HepG2 (cell line): ENCODE data around the gene ZNF154. TPM values are rescaled to one million over a fixed set of nuclear protein-coding genes. Genes with fewer than 3 reads are reported as not detected.

Experiments
- ATAC-seq: fragments of 200-7000 bp; cut with Tn5 transposase; 3 replicates; pipeline ENCODE4 v1.9.1; 2020; ENCODE audit warnings: mild to moderate bottlenecking, moderate library complexity
- BruUV-seq: library from RNA; stranded (reverse); fragments of 400-500 nt; replicated peaks from 2 replicates; lab custom pipeline; 2021; lab: Mats Ljungman, UMichigan
- CTCF ChIA-PET: fragments of 300-600 bp; formaldehyde crosslinking; extraction: SDS; loops from one replicate; lab custom pipeline; 2021; ENCODE audit warnings: low total read pairs, inconsistent platforms, low intra/inter-chr PET ratio; lab: Yijun Ruan, JAX
- POLR2A ChIA-PET: fragments of 350-600 bp; sonication (Branson Sonifier 250); formaldehyde crosslinking; loops from one replicate; lab custom pipeline; 2020; ENCODE audit warnings: antibody characterized with exemption, inconsistent platforms; lab: Yijun Ruan, JAX
- DNase-seq: peaks from one replicate; pipeline ENCODE4 v3.0.0-alpha.2; 2015; ENCODE audit warnings: low spot score
- FAIRE-seq: peaks from 3 replicates; lab custom pipeline; 2011; peaks lifted over from hg19 to GRCh38; lab: Jason Lieb, UNC
- H2AFZ ChIP-seq: one replicate; pipeline ENCODE4 v1.6.1; 2011; ENCODE audit warnings: low read length, inconsistent platforms
- H3K27ac ChIP-seq: fragments of 300-600 bp; 3 replicates; pipeline ENCODE4 v1.8.0; 2011; ENCODE audit warnings: mixed run types, mild to moderate bottlenecking, mixed read lengths, low read length, inconsistent platforms; ENCODE audit not compliant: insufficient read depth; ENCODE audit errors: extremely low read length
- H3K27me3 ChIP-seq, 2 experiments: fragments of 200-600 bp in 1 of 2; 2 replicates in 1 of 2; 3 replicates in 1 of 2; pipeline versions ENCODE4 v1.6.0 to v1.8.0; 2011; ENCODE audit warnings: low read length in 2 of 2, mild to moderate bottlenecking in 2 of 2, moderate library complexity in 2 of 2, inconsistent platforms in 1 of 2; ENCODE audit not compliant: insufficient read depth in 2 of 2, control insufficient read depth in 1 of 2
- H3K36me3 ChIP-seq, 2 experiments: fragments of 200-600 bp in 1 of 2; replicated peaks in 1 of 2; 2 replicates in 1 of 2; 3 replicates in 1 of 2; pipeline versions ENCODE4 v1.5.1 to v1.8.0; 2011; ENCODE audit warnings: low read length in 2 of 2, inconsistent platforms in 1 of 2; ENCODE audit not compliant: insufficient read depth in 2 of 2, control insufficient read depth in 1 of 2
- H3K4me1 ChIP-seq: 2 replicates; pipeline ENCODE4 v1.5.1; 2012; ENCODE audit warnings: low read length, inconsistent platforms; ENCODE audit not compliant: insufficient read depth
- H3K4me2 ChIP-seq: 2 replicates; pipeline ENCODE4 v1.6.0; 2011; ENCODE audit warnings: low read depth, low read length, inconsistent platforms
- H3K4me3 ChIP-seq, 3 experiments: fragments of 200-600 bp in 1 of 3; sonication (generic), shearing (Covaris generic) in 1 of 3; replicated peaks in 1 of 3; 2 replicates each; pipeline ENCODE4 v1.5.1; 2011 to 2016; ENCODE audit warnings: low read length in 3 of 3, inconsistent platforms in 2 of 3, low read depth in 2 of 3, mild to moderate bottlenecking in 2 of 3, control low read depth in 1 of 3, mixed read lengths in 1 of 3; ENCODE audit not compliant: insufficient read depth in 1 of 3
- H3K79me2 ChIP-seq: one replicate; pipeline ENCODE4 v1.6.1; 2011; ENCODE audit warnings: low read length, inconsistent platforms; ENCODE audit not compliant: insufficient read depth
- H3K9ac ChIP-seq: 2 replicates; pipeline ENCODE4 v1.6.0; 2011; ENCODE audit warnings: mild to moderate bottlenecking, low read depth, low read length, inconsistent platforms; ENCODE audit not compliant: insufficient read depth
- H3K9me3 ChIP-seq: 2 replicates; pipeline ENCODE4 v1.5.1; 2012; ENCODE audit warnings: mild to moderate bottlenecking, low read length
- H4K20me1 ChIP-seq: 2 replicates; pipeline ENCODE4 v1.6.0; 2011; ENCODE audit warnings: inconsistent platforms, mild to moderate bottlenecking, low read length, moderate library complexity; ENCODE audit not compliant: insufficient read depth
- BATF2 ChIP-seq: sonication (generic); formaldehyde crosslinking; IDR thresholded peaks from 2 replicates; pipeline ENCODE4 v1.8.0; 2022; ENCODE audit warnings: mild to moderate bottlenecking, missing genetic modification reagents, moderate library complexity
- JUNB ChIP-seq: sonication (generic); formaldehyde crosslinking; IDR thresholded peaks from 2 replicates; pipeline ENCODE4 v1.8.0; 2022; ENCODE audit warnings: missing genetic modification reagents, mild to moderate bottlenecking, borderline replicate concordance
- POLR2AphosphoS5 ChIP-seq: IDR thresholded peaks from 2 replicates; pipeline ENCODE4 v1.6.1; 2012; ENCODE audit warnings: low read depth, low read length
- SP1 ChIP-seq, 2 experiments: fragments of 450-650 bp in 1 of 2; sonication (generic) in 1 of 2; formaldehyde crosslinking in 1 of 2; IDR thresholded peaks; 2 replicates each; pipeline versions ENCODE4 v1.4.0 to v1.6.1; 2016 to 2020; ENCODE audit warnings: missing genetic modification reagents in 1 of 2
- SRY ChIP-seq: sonication (generic); formaldehyde crosslinking; IDR thresholded peaks from 2 replicates; pipeline ENCODE4 v1.8.0; 2022; ENCODE audit warnings: mild to moderate bottlenecking, missing genetic modification reagents
- TOPORS ChIP-seq: sonication (generic); formaldehyde crosslinking; IDR thresholded peaks from 2 replicates; pipeline ENCODE4 v1.8.0; 2023; ENCODE audit warnings: mild to moderate bottlenecking, missing genetic modification reagents
- ZFP36L1 ChIP-seq: sonication (generic); formaldehyde crosslinking; IDR thresholded peaks from 2 replicates; pipeline ENCODE4 v1.8.0; 2022; ENCODE audit warnings: mild to moderate bottlenecking, missing genetic modification reagents, moderate library complexity
- ZMYM3 ChIP-seq: sonication (generic); formaldehyde crosslinking; IDR thresholded peaks from 2 replicates; pipeline ENCODE4 v1.5.1; 2020; ENCODE audit warnings: mild to moderate bottlenecking, missing genetic modification reagents
- ZNF552 ChIP-seq: sonication (generic); formaldehyde crosslinking; IDR thresholded peaks from 2 replicates; pipeline ENCODE4 v1.9.0; 2022; ENCODE audit warnings: missing genetic modification reagents, mild to moderate bottlenecking, borderline replicate concordance
- ZNF607 ChIP-seq: sonication (generic); formaldehyde crosslinking; IDR thresholded peaks from 2 replicates; pipeline ENCODE4 v1.5.1; 2020; ENCODE audit warnings: missing genetic modification reagents, mild to moderate bottlenecking, borderline replicate concordance
- ZNF646 ChIP-seq: sonication (generic); formaldehyde crosslinking; IDR thresholded peaks from 2 replicates; pipeline ENCODE4 v1.9.0; 2021; ENCODE audit warnings: mild to moderate bottlenecking, missing genetic modification reagents
- WGBS: methylation state at CpG from one replicate; pipeline ENCODE4 v1.1.6; 2017; ENCODE audit warnings: low lambda C conversion rate; 5-methylcytosine and 5-hydroxymethylcytosine counted together
- in situ Hi-C: cut with HindIII; loops from 2 replicates; pipeline ENCODE4 v1.10.0; 2017; ENCODE audit warnings: low pct_unique_long_range_greater_than_20kb; ENCODE audit not compliant: extremely low pct_ligation_motif_present
- intact Hi-C: fragments of 100-400 bp; cut with micrococcal nuclease; formaldehyde crosslinking; loops from one replicate; pipeline ENCODE4 v1.10.0; 2022; ENCODE audit not compliant: unreplicated experiment
- polyA plus RNA-seq, 8 experiments: library from polyadenylated mRNA; depleted of rRNA in 3 of 8; stranded (reverse) in 7 of 8; unstranded in 1 of 8; fragments of >200 nt; fragmentation: Illumina TruSeq in 4 of 8; extraction: Trizol in 4 of 8; gene quantifications; 2 replicates each; pipeline versions ENCODE4 v1.2.1 to v1.2.3, GENCODE V29; 2011 to 2016; ENCODE audit warnings: low read depth in 4 of 8, missing spikeins in 1 of 8, mixed read lengths in 1 of 8; ENCODE audit not compliant: insufficient read depth in 1 of 8
- total RNA-seq, 5 experiments: library from RNA; depleted of rRNA; stranded (reverse); fragments of >200 nt; fragmentation: Illumina TruSeq; extraction: Trizol; gene quantifications; 2 replicates each; pipeline ENCODE4 v1.2.3, GENCODE V29; 2016; ENCODE audit warnings: low read depth in 1 of 5
- TF ChIP-seq, protein P1 (sequence below): IDR thresholded peaks from 2 replicates; pipeline ENCODE4 v1.6.1; 2018; ENCODE audit warnings: missing genetic modification reagents, mild to moderate bottlenecking, missing compliant biosample characterization
- TF ChIP-seq, protein P2 (sequence below): sonication (generic); formaldehyde crosslinking; IDR thresholded peaks from 2 replicates; pipeline ENCODE4 v1.5.1; 2020; ENCODE audit warnings: mild to moderate bottlenecking, missing genetic modification reagents, borderline replicate concordance
- TF ChIP-seq, protein P3 (sequence below): sonication (generic); formaldehyde crosslinking; IDR thresholded peaks from 2 replicates; pipeline ENCODE4 v1.8.0; 2023; ENCODE audit warnings: mild to moderate bottlenecking, missing genetic modification reagents

ZNF154 gene
- total and polyA plus RNA-seq, 2 of the 13 experiments (the other 11 are each of a cell fraction or from before 2014, with no cell fraction given) = not detected

GRCh38 chr19:57720878-57721277 lies 11.9 kb upstream of the ZNF154 start:
- H3K9me3 ChIP-seq = no peaks in the 10 kb centered on the region
- POLR2A ChIA-PET = no interaction called here
- no peak overlapping the region for H2AFZ ChIP-seq
- no peaks in the 10 kb centered on the region for H3K27me3 ChIP-seq
- no TSS peak for BruUV-seq
- ATAC-seq (no peak), FAIRE-seq (no peak), DNase-seq (no peak)
- no peak overlapping the region for H3K4me3 ChIP-seq
- H3K4me2 ChIP-seq = no peak overlapping the region
- no peak overlapping the region for H3K27ac ChIP-seq
- CTCF ChIA-PET = no interaction called here
- peaks cover 0 to 1% of the 10 kb centered on the region in 2 experiments; a peak in 2 of 5 replicates for H3K36me3 ChIP-seq
- H4K20me1 ChIP-seq = no peaks in the 10 kb centered on the region
- no peaks in the 10 kb centered on the region for H3K4me1 ChIP-seq
- intact Hi-C loops = no loop called here
- in situ Hi-C loops = no loop called here
- no peaks in the 10 kb centered on the region for H3K79me2 ChIP-seq
- H3K9ac ChIP-seq = no peak overlapping the region
- WGBS = over 99% methylated on average over 10 of the region's 10 CpGs
- TF ChIP-seq ZNF552 (CRISPR knock-in tag) = no peak
- TF ChIP-seq ZFP36L1 (CRISPR knock-in tag) = no peak
- TF ChIP-seq ZNF607 (CRISPR knock-in tag) = no peak
- TF ChIP-seq TOPORS (CRISPR knock-in tag) = no peak
- TF ChIP-seq, protein P1, sequence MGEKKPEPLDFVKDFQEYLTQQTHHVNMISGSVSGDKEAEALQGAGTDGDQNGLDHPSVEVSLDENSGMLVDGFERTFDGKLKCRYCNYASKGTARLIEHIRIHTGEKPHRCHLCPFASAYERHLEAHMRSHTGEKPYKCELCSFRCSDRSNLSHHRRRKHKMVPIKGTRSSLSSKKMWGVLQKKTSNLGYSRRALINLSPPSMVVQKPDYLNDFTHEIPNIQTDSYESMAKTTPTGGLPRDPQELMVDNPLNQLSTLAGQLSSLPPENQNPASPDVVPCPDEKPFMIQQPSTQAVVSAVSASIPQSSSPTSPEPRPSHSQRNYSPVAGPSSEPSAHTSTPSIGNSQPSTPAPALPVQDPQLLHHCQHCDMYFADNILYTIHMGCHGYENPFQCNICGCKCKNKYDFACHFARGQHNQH (CRISPR knock-in tag) = no peak
- TF ChIP-seq SP1 (IDR thresholded peaks at IDR 0.05) = no peak
- TF ChIP-seq SP1 (CRISPR knock-in tag; IDR thresholded peaks at IDR 0.05) = no peak
- TF ChIP-seq, protein P2, sequence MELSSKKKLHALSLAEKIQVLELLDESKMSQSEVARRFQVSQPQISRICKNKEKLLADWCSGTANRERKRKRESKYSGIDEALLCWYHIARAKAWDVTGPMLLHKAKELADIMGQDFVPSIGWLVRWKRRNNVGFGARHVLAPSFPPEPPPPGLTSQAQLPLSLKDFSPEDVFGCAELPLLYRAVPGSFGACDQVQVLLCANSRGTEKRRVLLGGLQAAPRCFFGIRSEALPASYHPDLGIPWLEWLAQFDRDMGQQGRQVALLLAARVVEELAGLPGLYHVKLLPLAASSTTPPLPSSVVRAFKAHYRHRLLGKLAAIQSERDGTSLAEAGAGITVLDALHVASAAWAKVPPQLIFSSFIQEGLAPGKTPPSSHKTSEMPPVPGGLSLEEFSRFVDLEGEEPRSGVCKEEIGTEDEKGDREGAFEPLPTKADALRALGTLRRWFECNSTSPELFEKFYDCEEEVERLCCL (CRISPR knock-in tag) = no peak
- no peak for TF ChIP-seq BATF2 (CRISPR knock-in tag)
- TF ChIP-seq, protein P3, sequence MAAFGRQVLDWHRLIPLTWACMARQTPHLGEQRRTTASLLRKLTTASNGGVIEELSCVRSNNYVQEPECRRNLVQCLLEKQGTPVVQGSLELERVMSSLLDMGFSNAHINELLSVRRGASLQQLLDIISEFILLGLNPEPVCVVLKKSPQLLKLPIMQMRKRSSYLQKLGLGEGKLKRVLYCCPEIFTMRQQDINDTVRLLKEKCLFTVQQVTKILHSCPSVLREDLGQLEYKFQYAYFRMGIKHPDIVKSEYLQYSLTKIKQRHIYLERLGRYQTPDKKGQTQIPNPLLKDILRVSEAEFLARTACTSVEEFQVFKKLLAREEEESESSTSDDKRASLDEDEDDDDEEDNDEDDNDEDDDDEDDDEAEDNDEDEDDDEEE (CRISPR knock-in tag) = no peak
- TF ChIP-seq ZMYM3 (CRISPR knock-in tag) = no peak
- TF ChIP-seq ZNF646 = no peak
- no peak for TF ChIP-seq SRY (CRISPR knock-in tag)
- TF ChIP-seq POLR2AphosphoS5 = no peak
- TF ChIP-seq JUNB = no peak
